Right kidney (tissue), 1 donor: ENCODE measurements around the gene TCF7.
A peak's percentile ranks its signal among the peaks of the same experiment; 100 is the strongest.

Experiments
- DNase-seq: peaks from one replicate; pipeline ENCODE4 v3.0.0-alpha.2; 2016

Gene TCF7

GRCh38 chr5:134176511-134177368, 62.3 kb downstream of the TCF7 start, which contains the start of gene SKP1:
SKP1 (minus strand) TSS chr5:134176950; CDS start chr5:134174022, 2,928 bp downstream.
- DNase-seq, result peak; percentile 98

- DNase-seq, result peak; percentile 65
Observed at GRCh38 chr5:134177369-134178095, 63.1 kb downstream of the TCF7 start.

GRCh38 chr5:134178096-134178419, 63.6 kb downstream of the TCF7 start:
- no peak for DNase-seq

GRCh38 chr5:134183481-134183880, 69.0 kb downstream of the TCF7 start:
- DNase-seq, result no peak

- DNase-seq, result peak; percentile 38
Observed at GRCh38 chr5:134184155-134185135, 70.0 kb downstream of the TCF7 start.

- no peak for DNase-seq
Observed at GRCh38 chr5:134188092-134188491, 73.6 kb downstream of the TCF7 start.

- DNase-seq, result no peak
Observed at GRCh38 chr5:134189031-134189430, 74.5 kb downstream of the TCF7 start.

- no peak for DNase-seq
Observed at GRCh38 chr5:134195666-134196065, 81.2 kb downstream of the TCF7 start.
